HG03354 (cell line): ENCODE measurements around the gene FRAS1.
"Not testable (repeated sequence)": the region's sequence is repeated elsewhere in the genome, so short reads cannot be mapped to it uniquely, and the experiment has no call there.

Experiments used
- ATAC-seq: cut with Tn5 transposase; IDR thresholded peaks from one replicate; pipeline ENCODE4 v1.9.1; 2021; ENCODE audit warnings: mild to moderate bottlenecking; ENCODE audit not compliant: unreplicated experiment, poor library complexity, severe bottlenecking

The FRAS1 gene

DNA sequence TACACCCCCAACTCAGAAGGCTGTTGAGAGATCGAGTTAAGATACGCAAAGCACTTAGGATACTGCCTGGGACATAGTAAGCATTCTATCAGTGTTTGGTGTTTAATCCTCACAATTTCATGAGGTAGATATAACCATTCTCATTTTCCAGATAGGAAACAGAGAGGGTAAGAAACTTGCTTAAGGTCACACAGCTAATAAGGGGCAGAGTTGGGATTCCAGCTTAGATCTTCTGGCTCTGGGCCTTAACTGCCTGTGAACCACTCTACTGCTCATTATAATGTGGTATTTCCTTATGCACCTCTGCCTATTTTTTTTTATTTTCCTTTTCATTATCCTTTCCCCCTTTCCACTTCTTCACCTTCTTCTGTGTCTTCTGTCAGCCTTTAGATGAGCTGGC is 252.2 kb downstream of the FRAS1 start:
- ATAC-seq: no peak

- no peak for ATAC-seq
Observed at GRCh38 chr4:78310007-78310739, 253.1 kb downstream of the FRAS1 start.

- ATAC-seq: no peak
Observed at GRCh38 chr4:78310740-78311115, 253.6 kb downstream of the FRAS1 start.

DNA sequence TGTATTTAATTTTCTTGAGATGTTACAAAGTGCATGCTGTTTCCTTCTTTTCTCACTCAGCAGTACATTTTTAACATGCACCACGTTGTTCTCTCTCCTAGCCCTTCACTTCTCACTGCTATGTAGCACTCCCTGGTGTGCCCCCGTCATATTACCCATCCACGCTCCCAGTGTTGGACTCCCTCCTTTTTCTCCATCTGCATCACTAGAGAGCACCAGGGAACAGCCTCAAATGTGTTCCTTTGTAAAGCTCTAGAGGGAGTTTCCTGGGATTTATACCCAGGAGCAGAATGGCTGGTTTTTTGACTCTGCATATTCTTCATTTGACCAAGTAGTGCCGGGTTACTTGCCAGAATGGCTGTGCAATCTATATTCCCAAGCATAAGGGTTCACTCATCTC is 254.2 kb downstream of the FRAS1 start:
- no peak for ATAC-seq

DNA sequence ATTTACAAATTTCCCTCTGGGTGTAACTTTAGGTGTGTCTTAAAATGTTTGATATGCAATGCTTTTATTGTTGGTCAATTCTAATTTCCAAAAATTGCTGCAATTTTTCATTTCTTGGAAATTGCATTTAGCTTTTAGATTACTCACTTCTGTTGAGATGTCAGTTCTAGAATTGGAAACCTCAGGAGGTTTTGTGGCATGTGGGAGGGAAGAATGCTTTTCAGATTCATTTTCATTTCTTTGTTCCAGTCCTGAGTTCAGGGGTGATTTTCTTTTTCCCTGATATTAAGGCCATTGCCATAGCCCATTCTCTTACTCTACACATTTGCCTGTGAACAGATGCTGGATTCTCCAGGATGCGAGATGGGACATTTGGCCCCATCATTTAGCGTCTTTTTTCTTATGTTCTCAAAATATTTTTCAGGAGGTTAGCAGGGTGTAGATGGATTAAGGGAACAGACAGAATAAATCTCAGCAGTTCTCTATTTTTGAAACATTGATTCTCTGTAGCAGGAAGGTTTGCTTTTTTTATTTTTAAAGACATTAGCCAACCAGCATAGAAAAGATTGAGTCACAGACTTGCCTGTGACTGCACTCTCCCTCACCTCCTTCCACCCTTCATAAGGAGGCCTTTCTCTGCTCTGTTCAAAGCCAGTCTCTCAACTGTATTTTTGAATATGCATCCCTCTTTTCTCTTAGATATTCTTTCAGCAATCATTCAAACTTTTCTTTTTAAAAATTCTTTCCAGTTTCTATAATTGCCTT is 256.0 kb downstream of the FRAS1 start:
- no peak for ATAC-seq

- no peak for ATAC-seq
Observed at GRCh38 chr4:78313754-78314120, 256.6 kb downstream of the FRAS1 start.

DNA sequence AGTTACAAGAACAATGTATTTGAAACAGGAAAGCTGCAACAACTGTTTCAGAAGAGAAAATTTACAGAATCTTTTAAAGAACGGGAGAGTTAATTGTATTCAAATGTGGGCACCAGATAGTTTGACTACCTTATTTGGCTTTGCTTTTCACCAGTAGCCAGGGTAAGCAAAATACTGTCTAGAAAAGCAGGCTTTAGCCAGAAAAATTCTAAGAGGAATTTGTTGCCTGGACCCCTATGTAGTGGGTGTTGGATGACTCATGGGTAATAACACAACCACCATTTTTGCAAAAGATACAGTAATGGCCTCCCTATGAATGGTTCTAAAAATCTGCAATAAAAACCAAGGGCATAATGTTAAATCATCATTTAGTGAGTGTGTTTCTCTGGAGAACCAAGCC is 261.0 kb downstream of the FRAS1 start:
- no peak for ATAC-seq

DNA sequence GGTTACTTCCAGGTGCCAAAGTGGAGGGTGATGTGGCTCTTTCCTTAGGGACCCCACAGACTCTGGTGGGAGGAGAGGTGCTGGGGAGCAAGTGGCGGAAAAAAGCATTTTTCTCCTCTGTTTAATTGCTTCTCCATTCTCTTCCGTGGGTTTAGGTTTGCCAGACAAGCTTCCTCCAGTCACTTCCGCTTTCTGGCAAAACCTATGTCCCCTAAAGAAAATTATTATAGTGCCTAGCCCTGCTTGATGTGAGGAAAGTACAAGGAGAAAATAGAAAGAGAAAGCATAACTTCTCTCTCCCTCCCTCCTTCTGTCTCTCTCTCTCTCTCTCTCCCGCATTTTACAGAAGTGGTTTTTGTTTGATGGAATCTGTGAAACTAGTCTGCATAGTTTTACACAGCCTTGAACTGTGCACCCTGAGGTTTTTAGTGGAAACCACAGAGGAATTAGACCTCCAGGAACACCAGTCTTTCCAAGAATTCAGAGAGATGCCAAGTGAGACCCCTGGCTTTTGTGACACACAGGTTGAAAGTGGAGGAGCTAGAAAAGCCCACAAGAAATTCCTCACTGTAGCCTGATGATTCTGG is 263.3 kb downstream of the FRAS1 start:
- no peak for ATAC-seq

GRCh38 chr4:78322032-78322431 is 264.9 kb downstream of the FRAS1 start:
- ATAC-seq: no peak

GRCh38 chr4:78323439-78323838 is 266.3 kb downstream of the FRAS1 start:
- ATAC-seq: no peak

- no peak for ATAC-seq
Observed at GRCh38 chr4:78324625-78325024, 267.5 kb downstream of the FRAS1 start.

- no peak for ATAC-seq
Observed at GRCh38 chr4:78325271-78326157, 268.4 kb downstream of the FRAS1 start.

- not testable (repeated sequence) for ATAC-seq
Observed at GRCh38 chr4:78328591-78328990, 271.5 kb downstream of the FRAS1 start.

DNA sequence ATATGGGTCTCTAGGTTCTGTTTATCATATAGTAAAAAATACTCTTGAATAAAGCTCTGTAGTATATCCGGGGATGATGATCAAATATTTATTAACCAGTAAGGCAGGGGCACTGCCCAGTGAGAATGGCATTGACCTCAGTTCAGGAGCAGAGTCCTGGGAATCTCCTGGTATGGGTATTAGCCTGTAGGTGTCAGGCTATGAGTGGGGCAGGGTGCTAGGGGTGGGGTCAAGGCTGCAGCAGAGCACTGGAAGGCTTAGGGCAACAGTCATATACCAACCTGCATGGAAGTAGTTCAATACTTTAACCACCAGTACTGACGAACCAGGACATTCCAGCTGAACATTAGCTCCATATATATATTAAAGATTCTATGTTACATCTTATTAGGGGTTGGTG is 274.1 kb downstream of the FRAS1 start:
- ATAC-seq: no peak

- ATAC-seq: no peak
Observed at GRCh38 chr4:78331965-78332364, 274.8 kb downstream of the FRAS1 start.

- ATAC-seq: no peak
Observed at GRCh38 chr4:78332976-78333375, 275.9 kb downstream of the FRAS1 start.

- ATAC-seq: no peak
Observed at GRCh38 chr4:78336093-78336943, 279.2 kb downstream of the FRAS1 start.

- ATAC-seq: no peak
Observed at GRCh38 chr4:78337244-78338020, 280.3 kb downstream of the FRAS1 start.

- no peak for ATAC-seq
Observed at GRCh38 chr4:78342125-78342524, 285.0 kb downstream of the FRAS1 start.
